Panc1 (cell line): ENCODE results near the gene STAT4. TPM values are rescaled to one million over a fixed set of nuclear protein-coding genes. Genes with fewer than 3 reads are reported as not detected.

ENCODE experiments used
- ATAC-seq: fragments of 200-7000 bp; cut with Tn5 transposase; 2 replicates; pipeline ENCODE4 v1.9.1; 2020; ENCODE audit warnings: mild to moderate bottlenecking, moderate library complexity
- BruUV-seq: library from RNA; stranded (reverse); fragments of 400-500 nt; replicated peaks from 2 replicates; lab custom pipeline; 2021; lab: Mats Ljungman, UMichigan
- CTCF ChIA-PET: fragments of 300-600 bp; sonication (Branson Sonifier 250); formaldehyde crosslinking; loops from one replicate; lab custom pipeline; 2022; ENCODE audit warnings: antibody characterized with exemption; lab: Charles Lee
- POLR2A ChIA-PET: fragments of 300-600 bp; sonication (Branson Sonifier 250); formaldehyde crosslinking; loops from one replicate; lab custom pipeline; 2022; ENCODE audit warnings: antibody characterized with exemption; lab: Charles Lee
- DNase-seq: peaks from one replicate; pipeline ENCODE4 v3.0.0-alpha.2; 2010; ENCODE audit warnings: low read depth, low spot score
- H3K27ac ChIP-seq: 2 replicates; pipeline ENCODE4 v1.5.1; 2011; ENCODE audit warnings: mild to moderate bottlenecking, low read length, inconsistent platforms
- H3K27me3 ChIP-seq: fragments of 200-500 bp; sonication (Bioruptor generic); 2 replicates; pipeline ENCODE4 v1.6.0; 2014; ENCODE audit warnings: low read length, inconsistent platforms; ENCODE audit not compliant: control insufficient read depth, insufficient read depth
- H3K36me3 ChIP-seq: fragments of 200-500 bp; sonication (Bioruptor generic); 2 replicates; pipeline ENCODE4 v1.5.1; 2014; ENCODE audit warnings: inconsistent platforms, mild to moderate bottlenecking, low read length, moderate library complexity; ENCODE audit not compliant: control insufficient read depth, insufficient read depth
- H3K4me1 ChIP-seq: 2 replicates; pipeline ENCODE4 v1.5.1; 2011; ENCODE audit warnings: inconsistent platforms, mild to moderate bottlenecking, low read length, moderate library complexity; ENCODE audit not compliant: control insufficient read depth, insufficient read depth
- H3K4me3 ChIP-seq, 2 experiments: 2 replicates each; pipeline ENCODE4 v1.5.1; 2011 to 2012; ENCODE audit warnings: low read depth in 2 of 2, low read length in 2 of 2, mild to moderate bottlenecking in 2 of 2, inconsistent platforms in 1 of 2, moderate library complexity in 1 of 2
- H3K9me3 ChIP-seq: fragments of 200-500 bp; sonication (Bioruptor generic); 2 replicates; pipeline ENCODE4 v1.5.1; 2014; ENCODE audit warnings: low read depth, mild to moderate bottlenecking, inconsistent platforms, low read length, moderate library complexity; ENCODE audit not compliant: control insufficient read depth, insufficient read depth
- CTCF ChIP-seq: fragments of 450-650 bp; IDR thresholded peaks from 2 replicates; pipeline ENCODE4 v1.5.1; 2017; ENCODE audit warnings: mild to moderate bottlenecking
- POLR2AphosphoS5 ChIP-seq: IDR thresholded peaks from 2 replicates; pipeline ENCODE4 v1.6.1; 2012; ENCODE audit warnings: mild to moderate bottlenecking, low read depth, low read length, moderate library complexity
- REST ChIP-seq, 2 experiments: IDR thresholded peaks; 2 replicates each; pipeline ENCODE4 v1.6.1; 2011 to 2012; ENCODE audit warnings: low read depth in 2 of 2, control low read depth in 1 of 2, low read length in 1 of 2, mild to moderate bottlenecking in 1 of 2, moderate library complexity in 1 of 2; ENCODE audit not compliant: insufficient read depth in 1 of 2
- SIN3A ChIP-seq: IDR thresholded peaks from 2 replicates; pipeline ENCODE4 v1.6.1; 2012; ENCODE audit warnings: low read depth, mild to moderate bottlenecking, low read length, moderate library complexity, borderline replicate concordance; ENCODE audit not compliant: insufficient read depth
- TCF7L2 ChIP-seq: IDR thresholded peaks from 2 replicates; pipeline ENCODE4 v1.6.1; 2011; ENCODE audit warnings: mild to moderate bottlenecking, low read depth, low read length, inconsistent platforms
- in situ Hi-C: cut with HindIII; loops from 2 replicates; pipeline ENCODE4 v1.10.0; 2016; ENCODE audit warnings: low sequenced_read_pairs, low pct_unique_long_range_greater_than_20kb
- intact Hi-C: fragments of 100-400 bp; cut with micrococcal nuclease; formaldehyde crosslinking; loops from one replicate; pipeline ENCODE4 v1.10.0; 2022; ENCODE audit not compliant: unreplicated experiment
- total RNA-seq: library from RNA; stranded (reverse); gene quantifications from one replicate; pipeline ENCODE4 v1.2.1, GENCODE V29; 2021; ENCODE audit not compliant: unreplicated experiment

STAT4 gene
- total RNA-seq, 1 experiment from 2014 or later, result 0.05 TPM

- DNase-seq, result no peak
- intact Hi-C loops (no loop called here), in situ Hi-C loops (no loop called here)
Observed at GRCh38 chr2:191008286-191008685, 142.5 kb downstream of the STAT4 start.

GRCh38 chr2:191006997-191007783 is 143.6 kb downstream of the STAT4 start:
- ChIA-PET POLR2A (no interaction called here), CTCF (no interaction called here)
- TF ChIP-seq SIN3A (no peak), POLR2AphosphoS5 (no peak), REST (IDR thresholded peaks at IDR 0.05; ENCODE audit: insufficient read depth in 1 of 2, low read depth in 2 of 2, low read length in 1 of 2) (0 out of 4 replicates have a peak, but pooled peaks of 1 of the 2 experiments have one; percentile 39)

More at GRCh38 chr2:191008286-191008685, 142.5 kb downstream of the STAT4 start:
- H3K36me3 ChIP-seq, result peaks cover 59% of the 10 kb centered on the region
- TF ChIP-seq POLR2AphosphoS5 (no peak), SIN3A (no peak), REST (IDR thresholded peaks at IDR 0.05; ENCODE audit: insufficient read depth in 1 of 2, low read depth in 2 of 2, low read length in 1 of 2) (no peak), TCF7L2 (no peak), CTCF (no peak)
- H3K27me3 ChIP-seq, result no peaks in the 10 kb centered on the region
- BruUV-seq, result no TSS peak
- ATAC-seq, result no peak
- peaks cover 7% of the 10 kb centered on the region for H3K4me1 ChIP-seq
- no peak overlapping the region for H3K27ac ChIP-seq
- H3K4me3 ChIP-seq, result no peak overlapping the region
- POLR2A ChIA-PET, result interaction anchor here (0.5 kb wide), 1 partner anchor 24 kb away, joined by 4 read pairs; no protein-coding TSS in a partner anchor
- CTCF ChIA-PET, result no interaction called here
- no peaks in the 10 kb centered on the region for H3K9me3 ChIP-seq

More at GRCh38 chr2:191006997-191007783, 143.6 kb downstream of the STAT4 start:
- intact Hi-C loops, result no loop called here
- ATAC-seq, result no peak
- BruUV-seq, result no TSS peak
- Histone ChIP-seq H3K4me1 (no peaks in the 10 kb centered on the region), H3K27me3 (no peaks in the 10 kb centered on the region), H3K27ac (no peak overlapping the region), H3K36me3 (peaks cover 67% of the 10 kb centered on the region), H3K9me3 (no peaks in the 10 kb centered on the region), H3K4me3 (no peak overlapping the region)
- in situ Hi-C loops, result no loop called here
- DNase-seq, result no peak
